Neural crest cell (in vitro differentiated cells): ENCODE data around the gene OTOG. TPM values are rescaled to one million over a fixed set of nuclear protein-coding genes. Genes with fewer than 3 reads are reported as not detected.

ENCODE experiments used
- DNase-seq: peaks from one replicate; pipeline ENCODE4 v3.0.0; 2021; ENCODE audit warnings: low read depth, mixed read lengths, low spot score
- H3K27ac Mint-ChIP-seq: one replicate; pipeline ENCODE4 v1.8.0; 2021; ENCODE audit warnings: mild to moderate bottlenecking, mixed read lengths; ENCODE audit not compliant: unreplicated experiment
- H3K27me3 Mint-ChIP-seq: 2 replicates; pipeline ENCODE4 v1.8.0; 2021; ENCODE audit warnings: low read depth, mild to moderate bottlenecking, mixed read lengths
- H3K36me3 Mint-ChIP-seq: 2 replicates; pipeline ENCODE4 v1.8.0; 2021; ENCODE audit warnings: low read depth, mild to moderate bottlenecking, mixed read lengths
- H3K4me1 Mint-ChIP-seq: 2 replicates; pipeline ENCODE4 v1.8.0; 2021; ENCODE audit warnings: mixed read lengths
- H3K4me3 Mint-ChIP-seq: one replicate; pipeline ENCODE4 v1.8.0; 2021; ENCODE audit warnings: mild to moderate bottlenecking, mixed read lengths
- H3K9me3 Mint-ChIP-seq: 2 replicates; pipeline ENCODE4 v1.8.0; 2021; ENCODE audit warnings: mixed read lengths
- CTCF ChIP-seq: fragments of 200-600 bp; sonication (generic); conservative IDR thresholded peaks from 2 replicates; pipeline ENCODE4 v1.5.0; 2021; ENCODE audit warnings: antibody characterized with exemption, mild to moderate bottlenecking
- total RNA-seq: library from RNA; stranded (reverse); gene quantifications from 2 replicates; pipeline ENCODE4 v1.2.1, GENCODE V29; 2021

OTOG gene
- total RNA-seq, 1 donor from 2014 or later: not detected

DNA sequence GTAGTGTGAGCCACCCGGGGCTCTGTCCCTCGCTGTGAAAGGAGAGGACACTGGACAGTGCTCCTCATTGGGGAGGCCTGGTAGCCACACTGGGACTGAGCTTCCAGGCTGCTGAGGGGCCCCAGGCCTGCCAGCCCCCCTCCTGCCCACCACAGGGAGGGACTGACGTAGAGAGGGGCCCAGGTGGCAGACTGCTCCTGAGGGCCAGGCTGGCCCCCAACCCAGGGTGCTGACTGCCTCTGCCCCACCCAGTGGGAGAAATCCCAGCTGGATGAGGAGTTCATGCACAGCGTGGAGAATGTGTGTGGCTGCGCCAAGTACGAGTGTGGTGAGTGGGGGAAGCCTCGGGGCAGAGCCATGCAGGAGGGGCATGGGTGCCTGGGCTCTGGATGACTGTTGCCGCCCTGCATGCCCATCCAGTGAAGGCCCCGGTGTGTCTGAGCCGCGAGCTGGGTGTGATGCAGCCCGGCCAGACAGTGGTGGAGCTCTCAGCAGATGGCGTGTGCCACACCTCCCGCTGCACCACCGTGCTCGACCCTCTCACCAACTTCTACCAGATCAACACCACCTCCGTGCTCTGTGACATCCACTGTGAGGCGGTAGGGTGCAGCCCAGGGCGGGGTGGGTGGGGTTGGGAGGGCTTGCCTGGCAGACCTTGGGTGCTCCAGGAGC is 93.6 kb downstream of the OTOG start:
- Mint-ChIP-seq H3K4me3 (no peak overlapping the region), H3K27me3 (no peaks in the 10 kb centered on the region), H3K9me3 (no peaks in the 10 kb centered on the region), H3K36me3 (no peaks in the 10 kb centered on the region), H3K4me1 (no peaks in the 10 kb centered on the region), H3K27ac (no peak overlapping the region)
- DNase-seq: no peak
- no peak for TF ChIP-seq CTCF

GRCh38 chr11:17641792-17642350 is 94.8 kb downstream of the OTOG start:
- DNase-seq: no peak
- no peak overlapping the region for H3K4me3 Mint-ChIP-seq
- no peaks in the 10 kb centered on the region for H3K27me3 Mint-ChIP-seq
- TF ChIP-seq CTCF: no peak
- no peaks in the 10 kb centered on the region for H3K9me3 Mint-ChIP-seq
- no peaks in the 10 kb centered on the region for H3K36me3 Mint-ChIP-seq
- H3K27ac Mint-ChIP-seq: no peak overlapping the region
- H3K4me1 Mint-ChIP-seq: no peaks in the 10 kb centered on the region

GRCh38 chr11:17642370-17642769 is 95.3 kb downstream of the OTOG start:
- Mint-ChIP-seq H3K4me3 (no peak overlapping the region), H3K36me3 (no peaks in the 10 kb centered on the region), H3K4me1 (no peaks in the 10 kb centered on the region), H3K27me3 (no peaks in the 10 kb centered on the region), H3K9me3 (no peaks in the 10 kb centered on the region), H3K27ac (no peak overlapping the region)
- DNase-seq: no peak
- no peak for TF ChIP-seq CTCF

GRCh38 chr11:17642980-17643379 is 95.9 kb downstream of the OTOG start:
- DNase-seq: no peak
- TF ChIP-seq CTCF: no peak
- Mint-ChIP-seq H3K9me3 (peaks cover 2% of the 10 kb centered on the region), H3K27me3 (no peaks in the 10 kb centered on the region), H3K36me3 (no peaks in the 10 kb centered on the region), H3K4me3 (no peak overlapping the region), H3K4me1 (no peaks in the 10 kb centered on the region), H3K27ac (no peak overlapping the region)

DNA sequence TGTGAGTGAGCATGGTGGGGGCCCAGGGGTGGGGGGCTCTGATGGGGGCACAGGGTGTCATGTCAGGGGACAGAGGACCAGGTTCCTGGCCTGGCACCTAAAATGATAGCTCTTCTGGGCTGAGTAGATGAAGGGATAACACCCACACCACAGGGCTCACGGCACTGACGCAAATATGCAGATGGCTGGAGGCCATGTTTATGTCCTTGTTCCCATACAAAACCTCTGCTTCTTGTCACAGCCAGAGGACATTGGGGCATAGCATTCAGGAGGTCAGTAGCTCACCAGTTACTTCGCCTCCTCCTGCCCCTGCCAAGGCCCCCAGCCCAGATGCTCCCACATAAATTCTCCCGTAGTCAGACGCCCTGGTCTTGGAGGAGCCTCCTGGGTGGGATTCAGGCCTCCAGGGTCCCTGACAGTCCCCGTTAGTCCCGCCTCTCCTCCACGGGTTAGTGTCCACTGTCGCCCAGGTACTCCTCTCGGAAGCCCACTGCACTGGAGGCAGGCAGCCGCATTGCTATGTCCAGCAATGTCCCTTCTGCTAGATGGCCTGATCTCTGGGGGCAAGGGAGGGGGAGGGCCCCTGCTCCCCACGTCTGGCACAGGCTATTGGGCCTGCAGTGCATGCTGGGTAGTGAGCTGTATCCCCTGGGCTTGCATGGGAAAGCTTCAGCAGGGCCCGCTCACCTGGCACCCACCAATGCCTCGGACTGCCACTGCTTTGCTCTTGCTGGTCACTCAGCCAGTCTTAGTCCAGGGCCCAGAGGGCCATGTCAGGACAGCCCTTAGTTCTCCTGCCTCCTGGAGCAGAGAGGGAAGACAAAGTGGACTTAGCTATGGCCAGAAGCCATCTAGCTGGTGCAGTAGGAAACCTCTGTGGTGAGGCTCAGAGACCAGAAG is 96.7 kb downstream of the OTOG start:
- Mint-ChIP-seq H3K27me3 (peaks cover 3% of the 10 kb centered on the region), H3K4me3 (no peak overlapping the region), H3K4me1 (no peaks in the 10 kb centered on the region), H3K36me3 (no peaks in the 10 kb centered on the region), H3K27ac (peak overlapping the region; percentile 19), H3K9me3 (peaks cover 4% of the 10 kb centered on the region)
- no peak for DNase-seq
- no peak for TF ChIP-seq CTCF
